WTC11 (cell line): ENCODE data around the gene PTPRN2. TPM values are rescaled to one million over a fixed set of nuclear protein-coding genes. Genes with fewer than 3 reads are reported as not detected.

ENCODE experiments used
- ATAC-seq: fragments of 200-7000 bp; cut with Tn5 transposase; 2 replicates; pipeline ENCODE4 v1.10.0; 2021; ENCODE audit warnings: mild to moderate bottlenecking, moderate library complexity
- CTCF ChIA-PET: fragments of 300-600 bp; sonication (Branson Sonifier 250); formaldehyde crosslinking; loops from one replicate; lab custom pipeline; 2021; ENCODE audit warnings: antibody characterized with exemption; lab: Charles Lee
- POLR2A ChIA-PET: fragments of 350-600 bp; sonication (Branson Sonifier 250); formaldehyde crosslinking; loops from one replicate; lab custom pipeline; 2021; ENCODE audit warnings: antibody characterized with exemption; lab: Charles Lee
- DNase-seq: peaks from one replicate; pipeline ENCODE4 v3.0.0; 2021; ENCODE audit warnings: low spot score
- H3K27ac Mint-ChIP-seq: 2 replicates; pipeline ENCODE4 v1.8.0; 2021; ENCODE audit warnings: mixed read lengths
- H3K27me3 Mint-ChIP-seq: 2 replicates; pipeline ENCODE4 v1.8.0; 2021; ENCODE audit warnings: low read depth, mild to moderate bottlenecking, moderate library complexity, mixed read lengths
- H3K36me3 Mint-ChIP-seq: 2 replicates; pipeline ENCODE4 v1.8.0; 2021; ENCODE audit warnings: mixed read lengths
- H3K4me1 Mint-ChIP-seq: 2 replicates; pipeline ENCODE4 v1.8.0; 2022; ENCODE audit warnings: mixed read lengths
- H3K4me3 Mint-ChIP-seq: 2 replicates; pipeline ENCODE4 v1.8.0; 2021; ENCODE audit warnings: mild to moderate bottlenecking, moderate library complexity, mixed read lengths
- H3K9me3 Mint-ChIP-seq: 2 replicates; pipeline ENCODE4 v1.8.0; 2021; ENCODE audit warnings: mixed read lengths
- AR ChIP-seq: fragments of 250-450 bp; sonication (Bioruptor Pico); IDR thresholded peaks from 2 replicates; pipeline ENCODE4 v1.9.0; 2021; ENCODE audit warnings: mild to moderate bottlenecking
- ATF1 ChIP-seq: sonication (generic); formaldehyde crosslinking; IDR thresholded peaks from 2 replicates; pipeline ENCODE4 v1.8.1; 2023; ENCODE audit warnings: mild to moderate bottlenecking, moderate library complexity, missing genetic modification reagents
- E2F4 ChIP-seq: sonication (generic); formaldehyde crosslinking; IDR thresholded peaks from 2 replicates; pipeline ENCODE4 v1.8.1; 2022; ENCODE audit warnings: low read depth, mild to moderate bottlenecking, moderate library complexity, missing genetic modification reagents, borderline replicate concordance
- ELF4 ChIP-seq: sonication (generic); formaldehyde crosslinking; IDR thresholded peaks from 2 replicates; pipeline ENCODE4 v1.8.1; 2022; ENCODE audit warnings: low read depth, mild to moderate bottlenecking, moderate library complexity, missing genetic modification reagents
- ETV6 ChIP-seq: sonication (generic); formaldehyde crosslinking; IDR thresholded peaks from 2 replicates; pipeline ENCODE4 v1.8.1; 2022; ENCODE audit warnings: mild to moderate bottlenecking, missing genetic modification reagents
- FOXP1 ChIP-seq: sonication (generic); formaldehyde crosslinking; IDR thresholded peaks from 2 replicates; pipeline ENCODE4 v1.8.0; 2022; ENCODE audit warnings: missing genetic modification reagents, mild to moderate bottlenecking, moderate library complexity, borderline replicate concordance
- JUN ChIP-seq: sonication (generic); formaldehyde crosslinking; IDR thresholded peaks from 2 replicates; pipeline ENCODE4 v1.8.0; 2023; ENCODE audit warnings: mild to moderate bottlenecking, missing genetic modification reagents
- PRDM15 ChIP-seq: sonication (generic); formaldehyde crosslinking; IDR thresholded peaks from 2 replicates; pipeline ENCODE4 v1.8.0; 2022; ENCODE audit warnings: missing genetic modification reagents
- TP53 ChIP-seq: sonication (generic); formaldehyde crosslinking; IDR thresholded peaks from 2 replicates; pipeline ENCODE4 v1.8.1; 2023; ENCODE audit warnings: mild to moderate bottlenecking, missing genetic modification reagents
- USF1 ChIP-seq: sonication (generic); formaldehyde crosslinking; IDR thresholded peaks from 2 replicates; pipeline ENCODE4 v1.8.0; 2022; ENCODE audit warnings: mild to moderate bottlenecking, missing genetic modification reagents
- ZMAT4 ChIP-seq: fragments of 250-450 bp; sonication (Bioruptor Pico); IDR thresholded peaks from 2 replicates; pipeline ENCODE4 v1.9.0; 2021; ENCODE audit warnings: mild to moderate bottlenecking
- ZNF219 ChIP-seq: sonication (generic); formaldehyde crosslinking; IDR thresholded peaks from 2 replicates; pipeline ENCODE4 v1.8.0; 2023; ENCODE audit warnings: missing genetic modification reagents, mild to moderate bottlenecking, borderline replicate concordance
- ZNF263 ChIP-seq: sonication (generic); formaldehyde crosslinking; IDR thresholded peaks from 2 replicates; pipeline ENCODE4 v1.8.1; 2022; ENCODE audit warnings: low read depth, mild to moderate bottlenecking, moderate library complexity, missing genetic modification reagents
- ZNF317 ChIP-seq: sonication (generic); formaldehyde crosslinking; IDR thresholded peaks from 2 replicates; pipeline ENCODE4 v1.8.1; 2023; ENCODE audit warnings: low read depth, mild to moderate bottlenecking, moderate library complexity, missing genetic modification reagents, borderline replicate concordance
- ZSCAN18 ChIP-seq: fragments of 250-450 bp; sonication (Bioruptor Pico); IDR thresholded peaks from 2 replicates; pipeline ENCODE4 v2.1.2; 2022; ENCODE audit warnings: mild to moderate bottlenecking, moderate library complexity
- total RNA-seq: library from RNA; stranded (reverse); gene quantifications from 3 replicates; pipeline ENCODE4 v1.2.3, GENCODE V29; 2021

PTPRN2 gene
- total RNA-seq, 1 experiment from 2014 or later, result 4.7 TPM

GRCh38 chr7:158209435-158209834 is 378.2 kb downstream of the PTPRN2 start:
- Mint-ChIP-seq H3K4me3 (no peak overlapping the region), H3K27me3 (no peaks in the 10 kb centered on the region), H3K36me3 (peaks cover 4% of the 10 kb centered on the region), H3K4me1 (peaks cover 14% of the 10 kb centered on the region), H3K27ac (no peak overlapping the region), H3K9me3 (peaks cover 30% of the 10 kb centered on the region)
- DNase-seq, result no peak
- ATAC-seq, result no peak
- CTCF ChIA-PET, result no interaction called here
- POLR2A ChIA-PET, result no interaction called here
- TF ChIP-seq ATF1 (CRISPR knock-in tag) (no peak), ZSCAN18 (no peak), ETV6 (CRISPR knock-in tag) (no peak), ELF4 (no peak), AR (no peak), TP53 (CRISPR knock-in tag) (no peak), JUN (no peak), ZNF219 (CRISPR knock-in tag) (no peak), PRDM15 (no peak), E2F4 (CRISPR knock-in tag) (no peak), ZMAT4 (CRISPR knock-in tag) (no peak), ZNF263 (CRISPR knock-in tag) (no peak), USF1 (no peak), FOXP1 (no peak)

- Mint-ChIP-seq H3K4me1 (peaks cover 14% of the 10 kb centered on the region), H3K4me3 (no peak overlapping the region), H3K9me3 (peaks cover 35% of the 10 kb centered on the region), H3K36me3 (peaks cover 6% of the 10 kb centered on the region), H3K27ac (no peak overlapping the region), H3K27me3 (no peaks in the 10 kb centered on the region)
- CTCF ChIA-PET, result no interaction called here
- DNase-seq (no peak), ATAC-seq (no peak)
- no peak for TF ChIP-seq ZNF263 (CRISPR knock-in tag)
- TF ChIP-seq ATF1 (CRISPR knock-in tag), result no peak
- TF ChIP-seq ZNF317 (CRISPR knock-in tag), result no peak
- no peak for TF ChIP-seq TP53 (CRISPR knock-in tag)
- POLR2A ChIA-PET, result interaction anchor here (0.6 kb wide), 1 partner anchor 1072 kb away, joined by 6 read pairs; no protein-coding TSS in a partner anchor
Observed at GRCh38 chr7:158206341-158206740, 381.3 kb downstream of the PTPRN2 start.
